GM21360 (cell line): ENCODE measurements around the gene CGRRF1.

Experiments
- ATAC-seq: cut with Tn5 transposase; IDR thresholded peaks from one replicate; pipeline ENCODE4 v1.9.1; 2021; ENCODE audit warnings: mild to moderate bottlenecking, moderate library complexity; ENCODE audit not compliant: unreplicated experiment

The CGRRF1 gene

GRCh38 chr14:54537651-54538050, 27.9 kb downstream of the CGRRF1 start:
- no peak for ATAC-seq

- no peak for ATAC-seq
Observed at GRCh38 chr14:54538055-54538454, 28.3 kb downstream of the CGRRF1 start.

GRCh38 chr14:54547583-54547982, 37.9 kb downstream of the CGRRF1 start:
- no peak for ATAC-seq

GRCh38 chr14:54548491-54548890, 38.8 kb downstream of the CGRRF1 start:
- ATAC-seq, result no peak

- ATAC-seq, result no peak
Observed at GRCh38 chr14:54549862-54550261, 40.2 kb downstream of the CGRRF1 start.

GRCh38 chr14:54550514-54550913, 40.8 kb downstream of the CGRRF1 start:
- ATAC-seq, result no peak

GRCh38 chr14:54554401-54554800, 44.7 kb downstream of the CGRRF1 start:
- no peak for ATAC-seq

GRCh38 chr14:54555651-54556050, 45.9 kb downstream of the CGRRF1 start:
- ATAC-seq, result no peak

- no peak for ATAC-seq
Observed at GRCh38 chr14:54556535-54556934, 46.8 kb downstream of the CGRRF1 start.

- ATAC-seq, result no peak
Observed at GRCh38 chr14:54562334-54562733, 52.6 kb downstream of the CGRRF1 start.

- no peak for ATAC-seq
Observed at GRCh38 chr14:54564071-54564867, 54.6 kb downstream of the CGRRF1 start.

- peak; percentile 39 for ATAC-seq
Observed at GRCh38 chr14:54564868-54565784, 55.4 kb downstream of the CGRRF1 start.

GRCh38 chr14:54565785-54566409, 56.2 kb downstream of the CGRRF1 start:
- ATAC-seq, result peak; percentile 43

- ATAC-seq, result peak; percentile 35
Observed at GRCh38 chr14:54566410-54567223, 56.9 kb downstream of the CGRRF1 start, which contains the start of gene SAMD4A. Gene SAMD4A, plus strand, starts transcription at chr14:54567128. Its CDS starts 789 bp downstream, at chr14:54567917.

GRCh38 chr14:54567224-54567638, 57.5 kb downstream of the CGRRF1 start:
- ATAC-seq, result no peak

GRCh38 chr14:54567639-54568561, 58.2 kb downstream of the CGRRF1 start:
- no peak for ATAC-seq

- ATAC-seq, result no peak
Observed at GRCh38 chr14:54568821-54569595, 59.3 kb downstream of the CGRRF1 start.

GRCh38 chr14:54570047-54570446, 60.3 kb downstream of the CGRRF1 start:
- no peak for ATAC-seq
